ENCODE data around the gene ARHGAP12.

DNA sequence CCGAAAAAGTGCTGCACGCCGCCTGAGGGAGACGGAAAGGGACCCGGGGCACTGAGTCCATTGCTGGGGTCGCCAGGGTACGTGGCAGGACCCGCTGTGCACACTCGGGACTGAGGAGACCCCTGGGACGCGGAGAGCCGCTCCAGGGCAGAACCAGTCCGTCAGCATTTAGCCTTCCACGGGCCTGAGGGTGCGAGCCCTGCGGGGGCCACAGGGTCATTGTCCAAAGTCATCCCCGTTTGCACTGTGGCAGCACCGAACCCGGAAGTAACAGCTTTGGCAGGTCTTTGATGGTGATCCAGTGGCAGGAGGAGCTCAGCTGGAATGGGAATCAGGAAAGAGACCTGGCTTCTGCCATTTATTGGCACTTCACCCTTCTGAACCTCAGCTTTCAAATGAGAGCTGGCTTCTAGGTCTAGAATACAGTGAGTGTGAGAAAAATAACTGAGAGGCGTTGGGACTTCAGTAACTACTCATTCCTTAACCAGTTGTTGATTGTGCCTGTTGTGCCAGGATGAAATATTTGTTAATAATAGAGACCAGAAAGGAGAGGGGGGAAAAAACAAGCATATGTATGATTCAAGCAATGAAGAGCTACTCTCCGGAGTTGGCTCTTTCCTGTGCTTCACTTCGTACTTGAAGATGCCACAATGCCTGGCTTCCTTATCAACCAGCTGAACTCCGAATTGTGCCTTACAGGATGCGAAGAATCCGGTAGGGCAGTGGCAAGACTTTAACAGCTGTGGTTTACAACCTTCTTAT is 811 bp upstream of the ARHGAP12 start:
- TF ChIP-seq, protein P1, sequence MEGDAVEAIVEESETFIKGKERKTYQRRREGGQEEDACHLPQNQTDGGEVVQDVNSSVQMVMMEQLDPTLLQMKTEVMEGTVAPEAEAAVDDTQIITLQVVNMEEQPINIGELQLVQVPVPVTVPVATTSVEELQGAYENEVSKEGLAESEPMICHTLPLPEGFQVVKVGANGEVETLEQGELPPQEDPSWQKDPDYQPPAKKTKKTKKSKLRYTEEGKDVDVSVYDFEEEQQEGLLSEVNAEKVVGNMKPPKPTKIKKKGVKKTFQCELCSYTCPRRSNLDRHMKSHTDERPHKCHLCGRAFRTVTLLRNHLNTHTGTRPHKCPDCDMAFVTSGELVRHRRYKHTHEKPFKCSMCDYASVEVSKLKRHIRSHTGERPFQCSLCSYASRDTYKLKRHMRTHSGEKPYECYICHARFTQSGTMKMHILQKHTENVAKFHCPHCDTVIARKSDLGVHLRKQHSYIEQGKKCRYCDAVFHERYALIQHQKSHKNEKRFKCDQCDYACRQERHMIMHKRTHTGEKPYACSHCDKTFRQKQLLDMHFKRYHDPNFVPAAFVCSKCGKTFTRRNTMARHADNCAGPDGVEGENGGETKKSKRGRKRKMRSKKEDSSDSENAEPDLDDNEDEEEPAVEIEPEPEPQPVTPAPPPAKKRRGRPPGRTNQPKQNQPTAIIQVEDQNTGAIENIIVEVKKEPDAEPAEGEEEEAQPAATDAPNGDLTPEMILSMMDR (conservative IDR thresholded peaks at IDR 0.05; ENCODE audit: low read length): no peak
- no peak for TF ChIP-seq EZH2phosphoT487 (IDR thresholded peaks at IDR 0.05; ENCODE audit: borderline replicate concordance)

All from Loucy (cell line).